ENCODE results near the gene PPP1R7. TPM values are rescaled to one million over a fixed set of nuclear protein-coding genes. Genes with fewer than 3 reads are reported as not detected.

Gene PPP1R7
- total and polyA plus RNA-seq, 10 donors, result 36.1 to 89.3 (median 48.8) TPM

DNA sequence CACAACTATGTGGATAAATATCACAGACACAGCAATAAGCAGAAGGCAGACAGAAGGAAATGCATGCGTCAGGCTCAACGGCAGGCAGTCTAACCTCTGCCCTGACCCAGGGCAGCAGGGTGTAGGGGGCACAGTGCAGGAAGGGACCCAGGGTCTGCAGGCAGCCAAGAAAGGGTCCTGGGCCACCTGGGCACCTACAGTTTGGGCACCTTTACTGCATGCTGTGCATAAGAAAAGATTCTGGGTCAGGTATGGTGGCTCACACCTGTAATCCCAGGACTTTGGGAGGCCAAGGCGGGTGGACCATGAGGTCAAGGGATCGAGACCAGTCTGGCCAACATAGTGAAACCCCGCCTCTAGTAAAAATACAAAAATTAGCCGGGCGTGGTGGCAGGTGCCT, 18.7 kb upstream of the PPP1R7 start:
- Histone ChIP-seq H3K4me3 (no peak overlapping the region), H3K27me3 (replicated peaks in 1 of 7) (no peaks in the 10 kb centered on the region), H3K36me3 (peaks cover 0 to 52% (median 5%) of the 10 kb centered on the region in 6 donors), H3K4me1 (peaks cover 0 to 34% (median 27%) of the 10 kb centered on the region in 6 donors), H3K9me3 (no peaks in the 10 kb centered on the region), H3K27ac (no peak overlapping the region)
- TF ChIP-seq POLR2AphosphoS5 (IDR thresholded peaks at IDR 0.05) (no peak), CTCF (IDR thresholded peaks at IDR 0.05 in 8 of 11, conservative IDR thresholded peaks at IDR 0.05 in 3 of 11) (no peak), POLR2A (IDR thresholded peaks at IDR 0.05) (no peak)
- DNase-seq, result no peak
- intact Hi-C loops (cut with DNase I; ENCODE audit: low total_unique reads), result no loop called here
- WGBS, 5 donors, result 93 to 96% (median 95%) methylated on average over 7 of the region's 7 CpGs

DNA sequence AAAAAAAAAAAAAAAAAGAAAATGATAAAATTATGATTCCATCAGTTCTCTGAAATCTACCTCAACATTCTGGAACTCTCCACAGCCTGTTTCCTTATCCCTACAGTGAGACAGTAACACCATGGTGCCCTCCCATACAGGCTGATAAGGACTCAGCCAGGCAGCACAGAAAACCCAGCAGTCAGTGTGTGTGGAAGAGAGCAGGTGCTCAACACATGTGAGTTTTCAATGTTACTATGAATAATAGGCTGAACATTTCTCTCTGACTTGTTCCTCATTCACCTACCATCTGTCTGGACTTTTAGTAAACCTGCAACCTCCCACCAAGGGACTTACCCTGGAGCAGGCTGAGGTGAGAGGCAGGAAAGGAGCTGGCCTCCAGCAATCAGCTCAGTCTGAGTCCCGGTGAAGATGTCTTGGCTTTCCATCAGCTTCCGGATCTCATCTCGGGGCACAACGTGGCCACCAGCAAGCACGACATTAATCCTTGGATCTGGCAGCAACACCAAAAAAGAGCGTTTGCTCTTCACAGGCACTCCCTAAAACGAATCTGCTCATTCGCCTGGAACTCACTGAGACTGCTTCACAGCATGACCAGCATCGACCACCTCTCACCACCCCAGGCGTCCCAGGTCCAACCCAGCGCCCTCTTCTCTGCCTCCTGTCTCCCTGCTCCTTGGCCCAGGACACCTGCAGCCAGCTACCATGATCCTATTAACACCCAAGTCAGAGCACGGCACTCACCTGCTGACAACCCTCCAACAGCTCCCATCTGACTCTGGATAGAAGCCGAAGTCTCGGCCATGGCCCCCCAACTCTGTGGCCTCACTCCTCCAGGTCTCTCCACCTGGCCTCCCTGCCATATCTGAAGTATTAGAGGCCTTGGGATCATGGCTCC, 17.5 kb upstream of the PPP1R7 start:
- intact Hi-C loops (cut with DNase I; ENCODE audit: low total_unique reads), result no loop called here
- no peak for DNase-seq
- Histone ChIP-seq H3K9me3 (no peaks in the 10 kb centered on the region), H3K27ac (no peak overlapping the region), H3K4me3 (no peak overlapping the region), H3K4me1 (peaks cover 0 to 22% (median 16%) of the 10 kb centered on the region in 6 donors), H3K27me3 (replicated peaks in 1 of 7) (no peaks in the 10 kb centered on the region), H3K36me3 (peaks cover 0 to 58% (median 10%) of the 10 kb centered on the region in 6 donors)
- 91 to 98% (median 93%) methylated on average over 14 of the region's 14 CpGs for WGBS, 5 donors
- no peak for TF ChIP-seq POLR2AphosphoS5 (IDR thresholded peaks at IDR 0.05)
- TF ChIP-seq POLR2A (IDR thresholded peaks at IDR 0.05), result no peak

DNA sequence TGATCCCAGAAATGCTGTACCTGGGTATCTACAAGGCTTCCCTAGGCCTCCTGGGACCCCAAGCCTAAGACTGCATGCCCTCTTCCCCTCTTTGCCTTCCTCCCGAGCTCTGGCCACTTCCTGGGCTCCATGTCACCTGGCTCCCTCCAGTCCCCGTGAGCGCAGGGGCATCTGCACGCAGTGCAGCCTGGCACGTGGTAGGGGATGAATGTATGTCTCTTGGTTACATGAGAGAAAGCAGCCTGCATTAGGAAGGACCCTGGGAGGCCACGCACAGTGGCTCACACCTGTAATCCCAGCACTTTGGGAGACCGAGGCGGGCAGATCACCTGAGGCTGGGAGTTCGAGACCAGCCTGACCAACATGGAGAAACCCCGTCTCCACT, 16.8 kb upstream of the PPP1R7 start:
- Histone ChIP-seq H3K9me3 (no peaks in the 10 kb centered on the region), H3K4me1 (peaks cover 0 to 15% (median 9%) of the 10 kb centered on the region in 6 donors), H3K27me3 (replicated peaks in 1 of 7) (no peaks in the 10 kb centered on the region), H3K36me3 (peaks cover 0 to 65% (median 10%) of the 10 kb centered on the region in 6 donors), H3K27ac (no peak overlapping the region), H3K4me3 (no peak overlapping the region)
- no peak for DNase-seq
- intact Hi-C loops (cut with DNase I; ENCODE audit: low total_unique reads), result no loop called here
- TF ChIP-seq CTCF (IDR thresholded peaks at IDR 0.05 in 8 of 11, conservative IDR thresholded peaks at IDR 0.05 in 3 of 11) (no peak), POLR2AphosphoS5 (IDR thresholded peaks at IDR 0.05) (no peak), POLR2A (IDR thresholded peaks at IDR 0.05) (no peak)
- 92 to 96% (median 95%) methylated on average over 10 of the region's 10 CpGs for whole genome bisulfite sequencing, 5 donors

DNA sequence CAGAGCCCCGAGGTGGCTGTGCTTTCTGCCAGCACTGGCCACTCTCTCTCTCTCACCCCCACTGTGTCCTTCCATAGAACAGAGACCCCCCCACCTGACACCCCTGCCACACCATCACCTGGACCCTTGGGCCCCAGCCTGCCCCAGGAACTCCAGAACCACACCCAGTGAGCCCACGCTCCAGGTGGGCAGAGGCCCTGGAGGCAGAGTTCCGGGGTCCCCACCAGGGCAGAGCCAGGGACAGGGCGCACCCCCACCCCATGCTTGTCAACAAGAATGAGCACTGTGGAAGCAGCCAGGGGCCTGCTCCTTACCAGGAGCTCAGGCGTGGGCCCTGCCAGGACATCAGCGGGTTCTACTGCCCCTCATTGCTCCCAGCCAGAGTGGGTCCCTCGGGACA, 15.6 kb upstream of the PPP1R7 start:
- intact Hi-C loops (cut with DNase I; ENCODE audit: low total_unique reads), result no loop called here
- H3K9me3 ChIP-seq, result no peaks in the 10 kb centered on the region
- no peaks in the 10 kb centered on the region for H3K27me3 ChIP-seq (replicated peaks in 1 of 7)
- no peak overlapping the region for H3K27ac ChIP-seq
- no peak overlapping the region for H3K4me3 ChIP-seq
- no peak for TF ChIP-seq POLR2AphosphoS5 (IDR thresholded peaks at IDR 0.05)
- TF ChIP-seq CTCF (IDR thresholded peaks at IDR 0.05 in 8 of 11, conservative IDR thresholded peaks at IDR 0.05 in 3 of 11), result no peak
- no peak for TF ChIP-seq POLR2A (IDR thresholded peaks at IDR 0.05)
- DNase-seq, result no peak
- peaks cover 0 to 72% (median 13%) of the 10 kb centered on the region in 6 donors for H3K36me3 ChIP-seq
- H3K4me1 ChIP-seq, result peaks cover 0 to 2% (median under 1%) of the 10 kb centered on the region in 6 donors
- WGBS, 5 donors, result 94 to 100% (median 96%) methylated on average over 4 to 7 of the region's 7 CpGs
